Peyer's patch (tissue), 4 donors: Measurements from ENCODE around the gene ZNF655.

Experiments used
- CTCF ChIP-seq, 6 experiments: fragments of 450-650 bp in 4 of 6; fragments of 200-600 bp in 2 of 6; sonication (generic) in 1 of 6; IDR thresholded peaks; one replicate each; pipeline ENCODE4 v1.5.1; 2017 to 2019; ENCODE audit warnings: antibody characterized with exemption in 6 of 6, mild to moderate bottlenecking in 3 of 6, moderate library complexity in 1 of 6
- POLR2A ChIP-seq, 2 donors: fragments of 450-650 bp; IDR thresholded peaks; one replicate each; pipeline ENCODE4 v1.5.1; 2017; ENCODE audit warnings: antibody characterized with exemption in 2 of 2, mild to moderate bottlenecking in 2 of 2, moderate library complexity in 2 of 2

DNA sequence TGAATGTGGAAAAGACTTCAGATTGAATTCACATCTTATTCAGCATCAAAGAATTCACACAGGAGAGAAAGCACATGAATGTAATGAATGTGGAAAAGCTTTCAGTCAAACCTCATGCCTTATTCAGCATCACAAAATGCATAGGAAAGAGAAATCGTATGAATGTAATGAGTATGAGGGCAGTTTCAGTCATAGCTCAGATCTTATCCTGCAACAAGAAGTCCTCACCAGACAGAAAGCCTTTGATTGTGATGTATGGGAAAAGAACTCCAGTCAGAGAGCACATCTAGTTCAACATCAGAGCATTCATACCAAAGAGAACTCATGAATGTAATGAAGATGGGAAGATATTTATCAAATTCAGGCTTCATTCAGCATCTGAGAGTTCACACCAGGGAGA lies 14.8 kb downstream of the ZNF655 start:
- no peak for TF ChIP-seq CTCF (IDR thresholded peaks at IDR 0.05)
- TF ChIP-seq POLR2A (IDR thresholded peaks at IDR 0.05), result no peak
